IMR-90 (cell line): ENCODE measurements around the gene ERCC4. TPM values are rescaled to one million over a fixed set of nuclear protein-coding genes. Genes with fewer than 3 reads are reported as not detected.

ENCODE experiments used
- ATAC-seq: fragments of 200-7000 bp; cut with Tn5 transposase; 2 replicates; pipeline ENCODE4 v1.9.1; 2020; ENCODE audit warnings: low read depth, mild to moderate bottlenecking, moderate library complexity
- BruUV-seq: library from RNA; stranded (reverse); fragments of 400-500 nt; replicated peaks from 2 replicates; lab custom pipeline; 2021; lab: Mats Ljungman, UMichigan
- CTCF ChIA-PET: fragments of 300-600 bp; formaldehyde crosslinking; extraction: SDS; loops from one replicate; lab custom pipeline; 2021; ENCODE audit warnings: antibody characterized with exemption; lab: Yijun Ruan, JAX
- POLR2A ChIA-PET: fragments of 300-600 bp; sonication (Branson Sonifier 250); formaldehyde crosslinking; loops from one replicate; lab custom pipeline; 2022; ENCODE audit warnings: antibody characterized with exemption; ENCODE audit not compliant: unreplicated experiment; lab: Charles Lee
- DNase-seq: peaks from one replicate; pipeline ENCODE4 v3.0.0; 2013
- H2AFZ ChIP-seq: replicated peaks from 2 replicates; pipeline ENCODE3; 2013; ENCODE audit warnings: low read length, mild to moderate bottlenecking; ENCODE audit not compliant: poor library complexity
- H2AK5ac ChIP-seq: 2 replicates; pipeline ENCODE4 v1.6.1; 2013; ENCODE audit warnings: low read depth, low read length, inconsistent platforms
- H2AK9ac ChIP-seq: replicated peaks from 2 replicates; pipeline ENCODE3; 2013; ENCODE audit warnings: mild to moderate bottlenecking, low read depth, low read length, moderate library complexity; ENCODE audit not compliant: poor library complexity
- H2BK120ac ChIP-seq: 2 replicates; pipeline ENCODE4 v1.6.1; 2013; ENCODE audit warnings: low read depth, low read length, inconsistent platforms
- H2BK15ac ChIP-seq: 3 replicates; pipeline ENCODE4 v1.6.1; 2013; ENCODE audit warnings: low read depth, low read length, inconsistent platforms
- H2BK20ac ChIP-seq: 2 replicates; pipeline ENCODE4 v1.6.1; 2013; ENCODE audit warnings: low read depth, mild to moderate bottlenecking, inconsistent platforms, low read length, moderate library complexity
- H2BK5ac ChIP-seq: 2 replicates; pipeline ENCODE4 v1.6.1; 2013; ENCODE audit warnings: mild to moderate bottlenecking, low read depth, low read length, inconsistent platforms; ENCODE audit not compliant: poor library complexity, severe bottlenecking
- H3K14ac ChIP-seq: replicated peaks from 2 replicates; pipeline ENCODE4 v1.6.1; 2013; ENCODE audit warnings: low read depth, low read length, inconsistent platforms
- H3K18ac ChIP-seq: 2 replicates; pipeline ENCODE4 v1.6.1; 2013; ENCODE audit warnings: low read depth, low read length, control low read depth
- H3K23ac ChIP-seq: 2 replicates; pipeline ENCODE4 v1.6.1; 2013; ENCODE audit warnings: low read depth, low read length, inconsistent platforms
- H3K27ac ChIP-seq: 2 replicates; pipeline ENCODE4 v1.5.1; 2013; ENCODE audit warnings: mild to moderate bottlenecking, control low read depth, low read length; ENCODE audit not compliant: insufficient read depth
- H3K27me3 ChIP-seq: 2 replicates; pipeline ENCODE4 v1.6.1; 2013; ENCODE audit warnings: low read length; ENCODE audit not compliant: control insufficient read depth, insufficient read depth
- H3K36me3 ChIP-seq: 2 replicates; pipeline ENCODE4 v1.6.1; 2013; ENCODE audit warnings: low read length, mixed read lengths; ENCODE audit not compliant: control insufficient read depth, insufficient read depth
- H3K4ac ChIP-seq: 2 replicates; pipeline ENCODE4 v1.6.1; 2013; ENCODE audit warnings: low read depth, low read length, inconsistent platforms
- H3K4me1 ChIP-seq: 2 replicates; pipeline ENCODE4 v1.6.1; 2013; ENCODE audit warnings: low read length, mixed read lengths; ENCODE audit not compliant: control insufficient read depth, insufficient read depth
- H3K4me2 ChIP-seq: 2 replicates; pipeline ENCODE4 v1.6.1; 2013; ENCODE audit warnings: low read depth, mild to moderate bottlenecking, control low read depth, low read length, moderate library complexity
- H3K4me3 ChIP-seq: 2 replicates; pipeline ENCODE4 v1.5.1; 2013; ENCODE audit warnings: low read depth, mild to moderate bottlenecking, control low read depth, low read length, moderate library complexity; ENCODE audit not compliant: insufficient read depth
- H3K56ac ChIP-seq: 2 replicates; pipeline ENCODE4 v1.6.1; 2013; ENCODE audit warnings: low read length, inconsistent platforms; ENCODE audit not compliant: insufficient read depth; ENCODE audit errors: extremely low read depth
- H3K79me1 ChIP-seq, 2 experiments: 2 replicates each; pipeline ENCODE4 v1.6.1; 2013; ENCODE audit warnings: low read length in 2 of 2, inconsistent platforms in 1 of 2, low read depth in 1 of 2
- H3K9ac ChIP-seq: 2 replicates; pipeline ENCODE4 v1.6.1; 2013; ENCODE audit warnings: low read depth, low read length, control low read depth
- H3K9me1 ChIP-seq: 2 replicates; pipeline ENCODE4 v1.6.1; 2013; ENCODE audit warnings: low read length, inconsistent platforms; ENCODE audit not compliant: insufficient read depth
- H3K9me3 ChIP-seq: 2 replicates; pipeline ENCODE4 v1.6.1; 2013; ENCODE audit warnings: low read length; ENCODE audit not compliant: control insufficient read depth, insufficient read depth
- H4K20me1 ChIP-seq: 2 replicates; pipeline ENCODE4 v1.6.1; 2013; ENCODE audit warnings: low read length, inconsistent platforms; ENCODE audit not compliant: insufficient read depth
- H4K5ac ChIP-seq: 2 replicates; pipeline ENCODE4 v1.6.1; 2013; ENCODE audit warnings: mild to moderate bottlenecking, low read depth, low read length, control low read depth
- H4K8ac ChIP-seq, 2 experiments: 2 replicates each; pipeline ENCODE4 v1.6.1; 2013; ENCODE audit warnings: low read depth in 2 of 2, low read length in 2 of 2, control low read depth in 1 of 2, inconsistent platforms in 1 of 2
- H4K91ac ChIP-seq: 2 replicates; pipeline ENCODE4 v1.6.1; 2013; ENCODE audit warnings: low read depth, low read length, inconsistent platforms; ENCODE audit not compliant: insufficient read depth
- RCOR1 ChIP-seq: IDR thresholded peaks from 2 replicates; pipeline ENCODE4 v1.6.1; 2012; ENCODE audit warnings: mild to moderate bottlenecking, low read length, improper control_type of control experiment; ENCODE audit not compliant: insufficient replicate concordance
- WGBS, 2 experiments: methylation state at CpG; one replicate each; pipeline versions ENCODE4 v1.1.5 to v1.1.7; 2013; ENCODE audit warnings: missing lambda C conversion rate in 2 of 2; ENCODE audit not compliant: insufficient read length in 1 of 2; ENCODE audit errors: extremely low coverage in 2 of 2; 5-methylcytosine and 5-hydroxymethylcytosine counted together
- dilution Hi-C: fragments of 300-500 bp; cut with HindIII; formaldehyde crosslinking; loops from one replicate; pipeline ENCODE4 v1.14.3; 2018; ENCODE audit warnings: low sequenced_read_pairs; ENCODE audit not compliant: unreplicated experiment
- in situ Hi-C: fragments of 300-500 bp; cut with MboI; formaldehyde crosslinking; loops from 3 replicates; pipeline ENCODE4 v1.14.3; 2019; ENCODE audit warnings: low sequenced_read_pairs, inconsistent platforms, mixed read lengths
- intact Hi-C: fragments of 100-400 bp; cut with micrococcal nuclease; formaldehyde crosslinking; loops from 2 replicates; pipeline ENCODE4 v1.10.0; 2022
- polyA plus RNA-seq, 3 experiments: library from polyadenylated mRNA; depleted of rRNA; stranded (reverse); fragments of >200 nt; gene quantifications; 2 replicates each; pipeline ENCODE4 v1.2.3, GENCODE V29; 2012; ENCODE audit warnings: low replicate concordance in 1 of 3
- total RNA-seq: library from RNA; depleted of rRNA; stranded (reverse); fragments of >200 nt; gene quantifications from 2 replicates; pipeline ENCODE4 v1.2.3, GENCODE V29; 2012

The ERCC4 gene
- total and polyA plus RNA-seq, 2 of the 4 experiments (the other 2 are of a cell fraction): 2.9 to 19.2 TPM

DNA sequence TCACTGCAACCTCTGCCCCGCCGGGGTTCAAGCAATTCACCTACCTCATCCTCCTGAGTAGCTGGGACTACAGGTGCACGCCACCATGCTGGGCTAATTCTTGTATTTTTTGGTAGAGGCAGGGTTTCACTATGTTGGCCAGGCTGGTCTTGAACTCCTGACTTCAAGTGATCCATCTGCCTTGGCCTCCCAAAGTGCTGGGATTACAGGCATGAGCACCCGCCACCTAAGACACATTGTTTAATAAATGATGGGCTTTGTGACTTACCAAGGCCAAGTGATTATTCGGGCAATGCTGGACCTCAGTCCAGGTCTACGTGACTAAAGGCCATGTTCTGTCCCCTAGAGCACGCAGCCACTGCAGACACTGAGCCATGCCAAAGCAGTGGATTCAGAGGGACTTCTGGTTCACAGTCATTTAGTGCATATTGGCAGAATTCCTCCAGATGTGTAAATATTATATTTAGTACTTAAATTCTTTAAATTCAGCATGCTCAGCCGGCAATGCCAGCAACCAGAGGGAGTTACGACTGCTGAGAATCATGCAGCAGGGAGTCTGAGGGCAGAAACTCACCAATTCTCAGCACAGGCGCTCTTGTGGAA, 4.8 kb upstream of the ERCC4 start:
- Histone ChIP-seq H4K8ac (no peak overlapping the region), H3K9me1 (no peaks in the 10 kb centered on the region), H2AK5ac (no peak overlapping the region), H3K27me3 (peaks cover 19% of the 10 kb centered on the region), H4K5ac (no peak overlapping the region), H3K4me2 (no peak overlapping the region), H3K56ac (no peak overlapping the region), H3K4me3 (no peak overlapping the region), H4K91ac (no peak overlapping the region), H3K18ac (no peak overlapping the region), H2BK5ac (no peak overlapping the region), H3K4ac (no peak overlapping the region), H2AFZ (no peak overlapping the region), H2BK20ac (no peak overlapping the region), H3K14ac (no peak overlapping the region), H2BK120ac (no peak overlapping the region), H2AK9ac (no peak overlapping the region), H2BK15ac (no peak overlapping the region), H3K9me3 (no peaks in the 10 kb centered on the region), H3K79me1 (peaks cover 0 to under 1% of the 10 kb centered on the region in 2 experiments; a peak in 1 of 4 replicates), H3K9ac (no peak overlapping the region), H3K36me3 (no peaks in the 10 kb centered on the region), H4K20me1 (peaks cover 3% of the 10 kb centered on the region; the same call in 1 of the 2 replicates), H3K4me1 (peaks cover 3% of the 10 kb centered on the region; the same call in 1 of the 2 replicates), H3K23ac (no peak overlapping the region), H3K27ac (no peak overlapping the region)
- no peak for TF ChIP-seq RCOR1
- ATAC-seq (no peak), DNase-seq (no peak)
- 92% methylated on average over 2 of the region's 10 CpGs; no CpG with 5 or more reads in 1 of the 2 experiments for WGBS, 2 experiments
- ChIA-PET CTCF (no interaction called here), POLR2A (no interaction called here)
- intact Hi-C loops (no loop called here), dilution Hi-C loops (no loop called here), in situ Hi-C loops (no loop called here)
- BruUV-seq: no TSS peak
